ENCODE measurements around the gene UBA1. TPM values are rescaled to one million over a fixed set of nuclear protein-coding genes. Genes with fewer than 3 reads are reported as not detected.
"Not testable (repeated sequence)": the region's sequence is repeated elsewhere in the genome, so short reads cannot be mapped to it uniquely, and the experiment has no call there.

Gene UBA1
- polyA plus RNA-seq, 5 donors: 169 to 241 (median 204) TPM

GRCh38 chrX:47250017-47250347, 56.4 kb downstream of the UBA1 start:
- DNase-seq: no peak

GRCh38 chrX:47257620-47258019, 64.0 kb downstream of the UBA1 start:
- DNase-seq: not testable (repeated sequence)

Other genes starting within 250 kb of the UBA1 start
- 10 to 100 TPM; 13.3 to 16.5 (median 13.9) TPM for gene RGN, start 115.4 kb upstream of the UBA1 start, polyA plus RNA-seq (ENCODE audit: insufficient read depth in 1 of 5, insufficient read length in 5 of 5, low replicate concordance in 1 of 5)
- gene NDUFB11, start 49.1 kb upstream of the UBA1 start, polyA plus RNA-seq (ENCODE audit: insufficient read depth in 1 of 5, insufficient read length in 5 of 5, low replicate concordance in 1 of 5): 100 to 1,000 TPM in 1 of 5 donors, 10 to 100 TPM in 4; 82.5 to 107 (median 89.0) TPM
- 10 to 100 TPM; 39.2 to 59.0 (median 48.4) TPM for gene RBM10, start 48.6 kb upstream of the UBA1 start, polyA plus RNA-seq (ENCODE audit: insufficient read depth in 1 of 5, insufficient read length in 5 of 5, low replicate concordance in 1 of 5)
- 100 to 1,000 TPM in 1 of 5 donors, 10 to 100 TPM in 4; 85.4 to 119 (median 94.3) TPM for gene CDK16, start 24.9 kb downstream of the UBA1 start, polyA plus RNA-seq (ENCODE audit: insufficient read depth in 1 of 5, insufficient read length in 5 of 5, low replicate concordance in 1 of 5)
- gene USP11, start 39.2 kb downstream of the UBA1 start, polyA plus RNA-seq (ENCODE audit: insufficient read depth in 1 of 5, insufficient read length in 5 of 5, low replicate concordance in 1 of 5): 100 to 1,000 TPM in 4 of 5 donors, 10 to 100 TPM in 1; 93.4 to 127 (median 109) TPM
- 1 to 10 TPM in 1 of 5 donors, under 1 TPM in 4; 0.65 to 1.1 (median 0.84) TPM for gene ZNF157, start 176.7 kb downstream of the UBA1 start, polyA plus RNA-seq (ENCODE audit: insufficient read depth in 1 of 5, insufficient read length in 5 of 5, low replicate concordance in 1 of 5)